GM11168 (cell line): ENCODE data around the gene MYBL2.

Source experiments
- in situ Hi-C: fragments of 300-500 bp; cut with MboI; formaldehyde crosslinking; loops from one replicate; pipeline ENCODE4 v1.12.0; 2022; ENCODE audit warnings: low sequenced_read_pairs; ENCODE audit not compliant: unreplicated experiment

The MYBL2 gene

GRCh38 chr20:43681468-43681942 is 14.6 kb downstream of the MYBL2 start:
- in situ Hi-C loops: no loop called here

- in situ Hi-C loops: no loop called here
These were observed 15.1 kb downstream of the MYBL2 start for GRCh38 chr20:43681991-43682410.

GRCh38 chr20:43682446-43682845 is 15.5 kb downstream of the MYBL2 start:
- in situ Hi-C loops: no loop called here

GRCh38 chr20:43686820-43687219 is 19.9 kb downstream of the MYBL2 start:
- in situ Hi-C loops: no loop called here

- in situ Hi-C loops: no loop called here
These were observed 22.3 kb downstream of the MYBL2 start for GRCh38 chr20:43689165-43689564.

GRCh38 chr20:43690943-43691598 is 24.2 kb downstream of the MYBL2 start:
- in situ Hi-C loops: loop anchor here (5.0 kb wide), 1 partner anchor 154 kb away; no protein-coding TSS in a partner anchor

- in situ Hi-C loops: loop anchor here (5.0 kb wide), 1 partner anchor 155 kb away; no protein-coding TSS in a partner anchor
These were observed 25.1 kb downstream of the MYBL2 start for GRCh38 chr20:43691928-43692524.

- in situ Hi-C loops: loop anchor here (5.0 kb wide), 1 partner anchor 157 kb away; no protein-coding TSS in a partner anchor
These were observed 27.8 kb downstream of the MYBL2 start for GRCh38 chr20:43694763-43695162.

- in situ Hi-C loops: no loop called here
These were observed 28.7 kb downstream of the MYBL2 start for GRCh38 chr20:43695571-43695970.

GRCh38 chr20:43699941-43700565 is 33.1 kb downstream of the MYBL2 start:
- in situ Hi-C loops: no loop called here

- in situ Hi-C loops: no loop called here
These were observed 33.7 kb downstream of the MYBL2 start for GRCh38 chr20:43700627-43701026.

GRCh38 chr20:43702502-43702901 is 35.6 kb downstream of the MYBL2 start:
- in situ Hi-C loops: no loop called here

- in situ Hi-C loops: no loop called here
These were observed 43.6 kb downstream of the MYBL2 start for GRCh38 chr20:43710370-43711044.

GRCh38 chr20:43711098-43711654 is 44.3 kb downstream of the MYBL2 start:
- in situ Hi-C loops: no loop called here

GRCh38 chr20:43715044-43715443 is 48.1 kb downstream of the MYBL2 start:
- in situ Hi-C loops: no loop called here

GRCh38 chr20:43715511-43715910 is 48.6 kb downstream of the MYBL2 start:
- in situ Hi-C loops: no loop called here

- in situ Hi-C loops: no loop called here
These were observed 49.2 kb downstream of the MYBL2 start for GRCh38 chr20:43716123-43716522.

GRCh38 chr20:43716757-43717615 is 50.1 kb downstream of the MYBL2 start:
- in situ Hi-C loops: no loop called here

- in situ Hi-C loops: no loop called here
These were observed 50.7 kb downstream of the MYBL2 start for GRCh38 chr20:43717616-43717995.

GRCh38 chr20:43720007-43720406 is 53.1 kb downstream of the MYBL2 start:
- in situ Hi-C loops: no loop called here
